Measurements from ENCODE around the gene SCYGR6. TPM values are rescaled to one million over a fixed set of nuclear protein-coding genes. Genes with fewer than 3 reads are reported as not detected.

SCYGR6 gene
- total and polyA plus RNA-seq, 2 of the 8 experiments (the other 6 are each of a cell fraction or from before 2014, with no cell fraction given), result not detected

- no peak within 1 kb of the TSS for H3K9ac ChIP-seq (replicated peaks in 1 of 4; ENCODE audit: extremely low read depth in 1 of 4, low read depth in 3 of 4, low read length in 3 of 4)
- H2BK12ac ChIP-seq (ENCODE audit: low read depth, low read length), result no peak within 1 kb of the TSS
- no peaks in the 10 kb centered on the region for H3K79me1 ChIP-seq (ENCODE audit: low read depth, low read length)
- H4K8ac ChIP-seq (ENCODE audit: extremely low read depth, insufficient read depth, low read length), result no peak within 1 kb of the TSS
- no peak within 1 kb of the TSS for H2BK20ac ChIP-seq (ENCODE audit: low read length)
- DNase-seq (ENCODE audit: low read depth in 1 of 2, low spot score in 2 of 2) (no peak), FAIRE-seq (no peak)
- ChIA-PET CTCF (ENCODE audit: partially characterized antibody) (interaction anchor here (1.8 kb wide), 1 partner anchor 70 kb away, joined by 4 read pairs; no protein-coding TSS in a partner anchor), POLR2A (ENCODE audit: partially characterized antibody) (no interaction called here)
- no peak within 1 kb of the TSS for H2AK5ac ChIP-seq (ENCODE audit: low read depth, low read length)
- no peak within 1 kb of the TSS for H3K14ac ChIP-seq (ENCODE audit: insufficient read length)
- H3K18ac ChIP-seq (ENCODE audit: extremely low read depth, low read length), result no peak within 1 kb of the TSS
- no peak within 1 kb of the TSS for H3K56ac ChIP-seq (replicated peaks; ENCODE audit: insufficient read length, low read depth, low read length)
- no peak within 1 kb of the TSS for H2BK5ac ChIP-seq (ENCODE audit: low read depth, low read length)
- no peak within 1 kb of the TSS for H3K4ac ChIP-seq (replicated peaks; ENCODE audit: insufficient read length, low read depth, low read length)
- no peaks in the 10 kb centered on the region for H3K23me2 ChIP-seq (ENCODE audit: low read depth, low read length)
- H4K20me1 ChIP-seq (replicated peaks in 1 of 2; ENCODE audit: control insufficient read depth in 1 of 2, insufficient read depth in 2 of 2, low read length in 2 of 2), result no peaks in the 10 kb centered on the region
- H3K4me2 ChIP-seq (ENCODE audit: insufficient read depth in 1 of 2, low read depth in 2 of 2, low read length in 2 of 2), result no peak within 1 kb of the TSS
- no peak within 1 kb of the TSS for H4K91ac ChIP-seq (replicated peaks; ENCODE audit: insufficient read length, low read length)
- H3K36me3 ChIP-seq (ENCODE audit: control insufficient read depth in 2 of 4, insufficient read depth in 4 of 4, low read length in 3 of 4), result no peaks in the 10 kb centered on the region
- H4K5ac ChIP-seq (ENCODE audit: insufficient read length, low read depth, low read length), result no peak within 1 kb of the TSS
- no peaks in the 10 kb centered on the region for H3K4me1 ChIP-seq (replicated peaks in 1 of 4; ENCODE audit: control insufficient read depth in 3 of 4, insufficient read depth in 4 of 4, low read length in 3 of 4)
- 93% methylated on average over 5 of the region's 5 CpGs; no CpG with 5 or more reads in 1 of the 2 experiments for WGBS, 2 experiments (ENCODE audit: extremely low coverage in 1 of 2, insufficient coverage in 1 of 2, insufficient read length in 1 of 2, insufficient replicate concordance in 2 of 2, low coverage in 1 of 2, low lambda C conversion rate in 2 of 2, missing lambda C conversion rate in 1 of 2)
- no peak within 1 kb of the TSS for H3K23ac ChIP-seq (ENCODE audit: insufficient read length)
- no peak within 1 kb of the TSS for H3K4me3 ChIP-seq (ENCODE audit: extremely low read depth in 1 of 4, insufficient read depth in 2 of 4, low read depth in 3 of 4, low read length in 4 of 4)
- H2AFZ ChIP-seq (ENCODE audit: low read length), result no peak within 1 kb of the TSS
- no peak within 1 kb of the TSS for H3K27ac ChIP-seq (ENCODE audit: low read depth, low read length)
- H2BK120ac ChIP-seq (replicated peaks; ENCODE audit: low read depth, low read length), result no peak within 1 kb of the TSS
- H3K27me3 ChIP-seq (replicated peaks in 1 of 4; ENCODE audit: control insufficient read depth in 3 of 4, extremely low read depth in 1 of 4, insufficient read depth in 3 of 4, low read length in 3 of 4), result no peaks in the 10 kb centered on the region
- no peaks in the 10 kb centered on the region for H3K79me2 ChIP-seq (ENCODE audit: control insufficient read depth in 1 of 2, insufficient read depth in 2 of 2, low read length in 2 of 2)
- H3K9me3 ChIP-seq (ENCODE audit: insufficient read depth in 2 of 2, low read depth in 1 of 2, low read length in 1 of 2), result no peaks in the 10 kb centered on the region
- no peak within 1 kb of the TSS for H2BK15ac ChIP-seq (ENCODE audit: low read length)
- TF ChIP-seq RBBP5 (IDR thresholded peaks at IDR 0.05; ENCODE audit: borderline replicate concordance, low read depth, low read length) (no peak), SIX5 (IDR thresholded peaks at IDR 0.05; ENCODE audit: low read depth, low read length) (no peak), HDAC2 (IDR thresholded peaks at IDR 0.05; ENCODE audit: borderline replicate concordance in 1 of 2, low read depth in 2 of 2, low read length in 2 of 2) (no peak), CHD1 (IDR thresholded peaks at IDR 0.05; ENCODE audit: low read depth, low read length) (no peak), BRCA1 (IDR thresholded peaks at IDR 0.05; ENCODE audit: low read depth, low read length) (no peak), YY1 (IDR thresholded peaks at IDR 0.05; ENCODE audit: low read depth, low read length) (no peak), RNF2 (IDR thresholded peaks at IDR 0.05; ENCODE audit: borderline replicate concordance, low read depth, low read length, missing control alignments, poor library complexity, severe bottlenecking) (no peak), SIN3A (conservative IDR thresholded peaks at IDR 0.05 in 1 of 2, IDR thresholded peaks at IDR 0.05 in 1 of 2; ENCODE audit: low read depth in 1 of 2, low read length in 2 of 2) (no peak), PHF8 (conservative IDR thresholded peaks at IDR 0.05; ENCODE audit: low read depth, low read length) (no peak), NRF1 (IDR thresholded peaks at IDR 0.05; ENCODE audit: low read depth, low read length) (no peak), CBX5 (IDR thresholded peaks at IDR 0.05; ENCODE audit: low read depth, low read length) (no peak), ASH2L (IDR thresholded peaks at IDR 0.05; ENCODE audit: low read length) (no peak), KDM5A (IDR thresholded peaks at IDR 0.05; ENCODE audit: low read length) (no peak), SP4 (IDR thresholded peaks at IDR 0.05; ENCODE audit: low read length) (no peak), MAX (IDR thresholded peaks at IDR 0.05) (no peak)
Measured at GRCh38 chr2:227728035-227728434, 3.5 kb upstream of the SCYGR6 start, which contains the start of gene SCYGR7. Gene SCYGR7 (plus strand): TSS chr2:227728335. CDS start chr2:227728335, 0 bp downstream.

Measured in H1 (cell line).